CD4-positive, alpha-beta T cell treated with Interleukin-10 for 1 hour (primary cell): ENCODE results near the gene ORC3.

Source experiments
- DNase-seq: peaks from one replicate; pipeline ENCODE4 v3.0.0-alpha.2; 2020

ORC3 gene

DNA sequence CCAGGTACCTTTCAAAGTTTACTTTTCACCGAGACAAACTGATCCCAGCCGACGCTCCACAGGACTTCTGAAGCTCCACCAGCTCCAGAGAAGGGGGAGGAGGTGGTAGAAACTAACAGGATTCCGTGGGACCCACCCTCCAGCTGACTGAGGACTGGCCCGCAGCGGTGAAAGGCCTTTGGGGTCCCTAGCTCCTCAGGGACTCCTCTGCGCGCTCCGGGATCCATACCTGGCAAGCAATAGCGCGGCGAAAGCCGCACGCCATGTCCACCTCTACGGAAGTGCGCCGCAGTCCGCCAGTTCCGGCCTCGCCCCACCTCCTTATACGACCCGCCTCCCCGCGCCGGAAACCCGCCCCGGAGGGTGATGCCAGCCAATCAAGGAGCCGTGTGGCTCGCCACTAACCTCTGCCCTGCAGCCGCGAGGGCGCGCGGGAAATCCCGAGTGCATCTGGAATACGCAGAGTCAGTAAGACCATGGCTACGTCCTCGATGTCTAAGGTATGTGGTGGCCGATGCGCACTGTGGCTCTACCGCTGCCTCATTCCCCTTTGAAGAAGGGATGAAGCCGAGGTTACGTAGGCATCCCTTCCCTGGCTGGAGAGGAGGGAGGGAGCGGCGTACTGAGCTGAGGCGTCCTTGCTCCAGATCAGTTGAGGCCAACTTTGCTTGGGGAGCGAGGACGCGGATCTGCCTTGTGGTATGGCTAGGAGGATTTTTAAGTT, at the start of gene ORC3, which contains the start of gene RARS2:
ORC3 (plus strand) TSS at position 443 of the 724 bp plus-strand sequence; CDS start at position 477, 34 bp downstream.
RARS2 (minus strand) TSS at position 295 of the 724 bp plus-strand sequence; CDS start at position 265, 30 bp downstream.
- DNase-seq, result peak; percentile 95

DNA sequence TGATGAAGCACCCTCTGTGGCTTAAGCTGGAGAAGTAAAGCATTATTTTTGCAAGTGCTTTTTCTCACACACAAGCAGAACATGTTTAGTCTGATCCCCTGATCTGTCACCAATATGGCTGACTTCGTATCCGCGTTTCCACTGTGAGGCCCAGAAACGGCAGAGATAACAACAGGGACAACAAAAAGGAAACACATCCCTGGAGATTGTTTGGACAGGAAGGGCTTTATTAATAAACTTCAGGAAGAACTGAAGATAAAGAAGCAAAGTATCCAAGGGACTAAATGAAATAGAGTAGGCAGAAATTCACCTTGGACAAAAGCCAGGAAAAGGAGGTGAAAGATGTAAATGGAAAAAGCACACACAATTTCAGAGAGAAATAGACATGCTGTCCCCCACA, 49.4 kb upstream of the ORC3 start:
- DNase-seq, result no peak

- DNase-seq, result no peak
These were observed 48.9 kb upstream of the ORC3 start for GRCh38 chr6:87541041-87541440.

DNA sequence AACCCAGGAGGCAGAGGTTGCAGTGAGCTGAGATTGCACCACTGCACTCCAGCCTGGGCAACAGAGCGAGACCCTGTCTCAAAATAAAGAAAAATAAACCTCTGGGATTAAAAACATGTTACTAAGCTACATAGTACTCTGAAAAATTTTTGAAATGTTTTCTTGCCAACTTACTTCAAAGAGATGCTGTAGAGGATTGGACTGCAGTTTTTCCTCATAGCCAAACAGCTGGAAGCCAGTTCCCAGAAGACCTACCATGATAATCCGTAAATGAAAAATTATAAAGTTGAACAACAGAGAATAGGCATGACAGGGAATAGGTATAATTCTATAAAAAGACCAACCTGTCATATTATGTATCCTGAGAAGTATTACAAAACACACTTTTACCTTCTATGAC, 48.2 kb upstream of the ORC3 start:
- DNase-seq, result no peak

DNA sequence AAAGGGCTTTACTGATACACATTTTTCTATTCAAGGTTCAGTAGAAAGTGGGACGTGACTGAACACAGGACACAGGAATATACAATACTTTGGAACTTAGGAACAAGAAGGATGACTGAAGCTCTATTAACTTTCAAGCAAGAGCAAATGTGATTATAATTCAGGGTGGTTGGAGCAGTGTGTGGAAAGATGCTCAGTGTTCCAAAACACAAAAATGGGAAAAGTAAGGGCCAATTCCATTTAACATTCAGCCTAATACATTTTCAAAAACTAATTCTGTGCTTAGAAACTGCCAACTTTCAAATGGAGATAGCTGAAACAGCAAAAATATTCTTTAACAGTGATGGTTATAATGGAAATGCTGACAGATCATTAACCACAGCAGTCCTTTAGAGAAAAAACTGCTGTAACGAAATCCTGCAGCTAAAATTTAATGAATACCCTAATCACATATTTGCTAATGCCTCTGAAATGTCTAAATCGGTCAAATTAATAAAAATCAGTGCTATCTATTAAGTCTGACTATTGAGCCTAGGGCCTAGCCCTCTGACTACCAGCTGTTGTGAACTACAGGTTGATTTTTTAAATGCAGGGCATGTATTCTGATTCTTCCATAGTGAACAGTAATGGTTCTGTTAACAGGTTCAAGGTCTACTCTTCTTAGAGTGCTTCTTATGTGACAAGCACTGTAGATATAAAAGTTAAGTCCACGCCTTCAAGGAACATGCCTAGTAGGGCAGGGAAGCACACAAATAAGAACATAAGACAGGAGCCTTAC, 46.0 kb upstream of the ORC3 start:
- DNase-seq, result no peak

DNA sequence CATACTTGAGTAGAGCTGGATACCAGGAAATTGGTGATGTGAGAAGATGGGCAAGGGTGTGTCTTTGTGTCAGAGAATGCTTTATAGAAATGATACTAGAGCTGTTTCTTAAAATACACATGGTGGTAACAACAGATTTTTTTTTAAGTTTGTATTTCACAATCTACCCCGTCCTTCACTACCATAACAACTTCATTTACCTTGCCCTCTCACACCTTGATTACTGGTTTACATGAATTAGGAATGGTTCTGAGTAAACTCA, 45.5 kb upstream of the ORC3 start:
- no peak for DNase-seq

DNA sequence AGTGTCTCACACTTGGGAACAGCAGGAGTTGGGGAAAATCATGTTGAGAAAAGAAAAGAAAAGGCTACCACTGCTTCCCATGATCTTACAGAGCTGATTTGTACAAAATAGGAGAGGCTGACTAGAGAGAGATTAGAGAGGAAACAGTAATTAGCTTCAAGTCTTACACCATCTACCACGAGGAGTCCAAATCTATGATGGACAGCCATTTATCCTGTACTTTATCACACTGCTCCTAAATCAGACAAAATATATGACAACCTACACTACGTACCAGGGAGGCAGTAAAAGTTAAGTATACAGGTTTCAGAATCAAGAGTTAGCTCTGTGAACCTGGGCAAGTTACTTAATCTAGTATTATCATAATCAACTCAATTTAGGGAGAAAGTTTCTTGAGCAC, 38.1 kb upstream of the ORC3 start:
- no peak for DNase-seq

- no peak for DNase-seq
These were observed 36.7 kb upstream of the ORC3 start for GRCh38 chr6:87553159-87553765.

GRCh38 chr6:87555506-87555905, 34.4 kb upstream of the ORC3 start:
- no peak for DNase-seq

- DNase-seq, result no peak
These were observed 31.5 kb upstream of the ORC3 start for GRCh38 chr6:87558446-87558845.

- DNase-seq, result no peak
These were observed 28.9 kb upstream of the ORC3 start for GRCh38 chr6:87561017-87561416.

DNA sequence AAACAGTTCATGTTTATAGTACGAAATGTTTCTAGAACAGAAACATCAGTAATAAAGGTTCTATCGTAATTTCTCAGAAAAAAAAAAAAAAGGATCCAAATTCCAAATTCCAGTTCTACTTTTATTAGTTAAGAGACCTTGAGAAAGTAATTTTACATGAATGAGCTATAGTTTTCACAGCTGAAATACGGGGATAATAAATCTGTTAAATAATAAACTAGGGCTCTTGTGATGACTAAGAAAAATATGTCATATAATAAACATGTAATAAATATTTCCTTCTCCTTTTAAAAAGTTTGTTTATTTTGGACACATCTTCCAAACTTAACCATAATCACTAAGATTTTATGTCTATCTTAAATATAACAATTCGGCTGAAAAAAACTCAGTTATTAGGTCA, 17.9 kb upstream of the ORC3 start:
- no peak for DNase-seq

- no peak for DNase-seq
These were observed 17.1 kb upstream of the ORC3 start for GRCh38 chr6:87572883-87573282.

GRCh38 chr6:87573307-87574024, 16.5 kb upstream of the ORC3 start:
- no peak for DNase-seq

DNA sequence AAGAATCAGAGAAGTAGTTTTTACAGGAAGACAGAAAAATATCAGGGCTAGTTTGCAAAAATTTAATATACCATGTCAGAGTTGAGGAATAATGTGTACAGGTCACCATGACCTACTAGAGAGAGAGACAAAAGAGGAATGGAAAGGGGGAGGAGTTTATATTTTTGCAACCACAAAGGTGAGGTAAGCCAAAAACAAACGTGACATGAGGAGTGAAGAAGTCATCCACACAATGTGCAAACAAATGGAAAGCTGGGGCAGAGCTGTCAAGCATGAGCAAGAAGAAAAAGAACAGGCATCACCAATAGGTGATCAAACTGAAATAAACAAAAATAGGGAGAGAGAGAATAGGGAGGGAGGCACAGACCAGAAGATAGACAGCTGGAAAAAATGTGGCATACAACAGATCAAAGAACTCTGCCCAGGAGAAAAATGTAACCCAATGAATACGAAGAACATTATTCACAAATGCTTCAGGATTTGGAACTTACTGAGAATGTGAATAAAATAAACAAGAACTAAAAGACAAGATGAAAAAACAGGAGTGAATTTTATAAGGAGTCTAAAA, 15.6 kb upstream of the ORC3 start:
- peak; percentile 3 for DNase-seq

DNA sequence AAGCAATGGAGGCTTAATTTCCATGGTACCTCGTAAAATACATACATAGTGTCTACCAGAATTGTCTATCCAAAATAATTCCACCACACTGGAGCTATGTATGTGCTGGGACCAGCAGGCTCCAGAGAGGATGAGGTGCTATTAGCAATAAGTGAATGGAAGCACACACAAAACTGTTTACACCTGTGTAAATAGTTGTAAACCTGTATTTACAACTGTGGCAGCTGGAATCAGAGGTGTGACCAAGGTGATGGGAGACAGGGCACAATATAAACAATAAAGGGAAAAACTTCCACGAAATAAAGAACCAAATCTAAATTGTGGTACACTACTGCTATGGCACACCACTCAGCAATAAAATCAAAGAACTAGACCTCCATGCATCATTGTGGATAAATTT, 14.5 kb upstream of the ORC3 start:
- no peak for DNase-seq

DNA sequence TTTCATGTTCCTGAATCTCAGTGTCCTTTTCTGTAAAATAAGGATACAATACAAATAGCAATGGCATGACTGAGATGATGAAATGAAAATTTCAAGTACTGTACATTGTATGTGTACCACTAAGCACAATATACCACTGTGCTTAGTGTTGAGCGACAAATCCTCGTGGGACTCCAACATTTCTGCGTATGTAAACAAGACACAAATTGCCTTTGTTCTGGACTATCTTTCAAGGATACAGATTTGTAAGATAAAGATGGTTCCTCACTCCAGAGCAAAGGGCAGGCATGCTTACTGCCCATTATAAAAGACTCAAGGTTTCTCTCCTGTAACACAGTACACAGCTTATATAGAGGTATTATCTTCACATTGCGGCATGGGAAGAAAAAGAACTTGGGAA, 6.1 kb upstream of the ORC3 start:
- DNase-seq, result no peak

- DNase-seq, result no peak
These were observed 3.4 kb upstream of the ORC3 start for GRCh38 chr6:87586371-87587077.

GRCh38 chr6:87588756-87589407, 1.1 kb upstream of the ORC3 start:
- DNase-seq, result no peak

DNA sequence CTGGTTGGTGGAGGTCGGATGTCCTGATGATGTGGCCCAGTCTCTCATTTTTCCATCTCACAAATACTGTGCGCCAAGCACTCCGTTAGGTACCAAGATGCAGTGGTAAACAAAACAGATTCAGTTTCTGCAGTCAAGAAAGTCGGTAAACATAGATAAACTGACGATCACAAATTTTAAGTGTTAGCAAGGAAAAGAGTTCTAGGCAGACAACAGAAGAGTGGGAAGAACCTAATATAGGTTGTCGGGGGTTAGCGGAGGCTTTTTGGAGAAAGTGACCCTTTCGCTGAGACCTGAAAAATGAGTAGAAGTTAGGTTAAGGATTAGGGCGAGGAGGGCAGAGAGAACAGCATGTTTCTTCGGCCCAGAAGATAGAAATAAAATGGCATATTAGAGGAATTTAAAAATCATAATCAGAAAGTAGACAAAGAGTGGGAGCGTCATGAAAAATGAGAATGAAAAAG, 514 bp downstream of the ORC3 start:
- DNase-seq, result no peak

- no peak for DNase-seq
These were observed 1.1 kb downstream of the ORC3 start for GRCh38 chr6:87590990-87591389.

GRCh38 chr6:87600576-87600975, 10.6 kb downstream of the ORC3 start:
- no peak for DNase-seq
